ENCODE measurements around the gene ATP2C2.

Gene ATP2C2

DNA sequence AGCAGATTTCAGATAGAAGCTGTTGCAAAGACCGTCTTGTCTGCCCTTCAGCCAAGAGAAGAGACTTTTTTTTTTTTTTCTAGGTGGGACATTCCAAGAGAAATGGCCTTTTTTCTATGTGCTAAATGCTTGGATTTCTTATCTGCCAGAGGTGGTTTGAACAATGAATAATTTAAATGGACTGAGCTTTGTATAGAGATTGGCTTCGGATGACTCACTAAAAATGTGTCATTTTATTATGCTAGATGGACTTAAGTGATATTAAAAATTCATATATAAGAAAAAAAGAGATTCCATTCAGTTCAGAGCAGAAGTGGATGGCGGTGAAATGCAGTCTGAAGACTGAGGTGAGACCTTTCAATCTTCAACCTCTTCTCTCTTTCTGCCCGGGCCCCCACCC, 77.7 kb downstream of the ATP2C2 start:
- Histone ChIP-seq H3K4me2 (ENCODE audit: insufficient read depth, low read length) (no peak overlapping the region), H3K27ac (ENCODE audit: low read length) (no peak overlapping the region), H3K4me3 (ENCODE audit: low read depth in 1 of 2, low read length in 2 of 2) (no peak overlapping the region), H3K9ac (ENCODE audit: low read depth, low read length) (no peak overlapping the region), H3K79me2 (ENCODE audit: insufficient read depth, low read length) (no peaks in the 10 kb centered on the region), H3K9me3 (ENCODE audit: insufficient read depth, low read length, severe bottlenecking) (no peaks in the 10 kb centered on the region), H4K20me1 (ENCODE audit: insufficient read depth, low read length) (no peaks in the 10 kb centered on the region; the same call in 1 of the 2 replicates), H2AFZ (ENCODE audit: low read depth, low read length) (no peak overlapping the region), H3K4me1 (ENCODE audit: insufficient read depth, low read length) (no peaks in the 10 kb centered on the region), H3K27me3 (ENCODE audit: insufficient read depth, low read length, poor library complexity) (no peaks in the 10 kb centered on the region), H3K36me3 (ENCODE audit: insufficient read depth, low read length) (no peaks in the 10 kb centered on the region)
- DNase-seq: no peak
- no peak for ATAC-seq (ENCODE audit: insufficient read depth, low read depth)
- no peak for TF ChIP-seq EZH2 (IDR thresholded peaks at IDR 0.05; ENCODE audit: borderline replicate concordance, low read depth, low read length, severe bottlenecking)
- TF ChIP-seq, protein P1, sequence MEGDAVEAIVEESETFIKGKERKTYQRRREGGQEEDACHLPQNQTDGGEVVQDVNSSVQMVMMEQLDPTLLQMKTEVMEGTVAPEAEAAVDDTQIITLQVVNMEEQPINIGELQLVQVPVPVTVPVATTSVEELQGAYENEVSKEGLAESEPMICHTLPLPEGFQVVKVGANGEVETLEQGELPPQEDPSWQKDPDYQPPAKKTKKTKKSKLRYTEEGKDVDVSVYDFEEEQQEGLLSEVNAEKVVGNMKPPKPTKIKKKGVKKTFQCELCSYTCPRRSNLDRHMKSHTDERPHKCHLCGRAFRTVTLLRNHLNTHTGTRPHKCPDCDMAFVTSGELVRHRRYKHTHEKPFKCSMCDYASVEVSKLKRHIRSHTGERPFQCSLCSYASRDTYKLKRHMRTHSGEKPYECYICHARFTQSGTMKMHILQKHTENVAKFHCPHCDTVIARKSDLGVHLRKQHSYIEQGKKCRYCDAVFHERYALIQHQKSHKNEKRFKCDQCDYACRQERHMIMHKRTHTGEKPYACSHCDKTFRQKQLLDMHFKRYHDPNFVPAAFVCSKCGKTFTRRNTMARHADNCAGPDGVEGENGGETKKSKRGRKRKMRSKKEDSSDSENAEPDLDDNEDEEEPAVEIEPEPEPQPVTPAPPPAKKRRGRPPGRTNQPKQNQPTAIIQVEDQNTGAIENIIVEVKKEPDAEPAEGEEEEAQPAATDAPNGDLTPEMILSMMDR (IDR thresholded peaks at IDR 0.05; ENCODE audit: borderline replicate concordance, extremely low read depth, low read length, poor library complexity, severe bottlenecking): no peak

DNA sequence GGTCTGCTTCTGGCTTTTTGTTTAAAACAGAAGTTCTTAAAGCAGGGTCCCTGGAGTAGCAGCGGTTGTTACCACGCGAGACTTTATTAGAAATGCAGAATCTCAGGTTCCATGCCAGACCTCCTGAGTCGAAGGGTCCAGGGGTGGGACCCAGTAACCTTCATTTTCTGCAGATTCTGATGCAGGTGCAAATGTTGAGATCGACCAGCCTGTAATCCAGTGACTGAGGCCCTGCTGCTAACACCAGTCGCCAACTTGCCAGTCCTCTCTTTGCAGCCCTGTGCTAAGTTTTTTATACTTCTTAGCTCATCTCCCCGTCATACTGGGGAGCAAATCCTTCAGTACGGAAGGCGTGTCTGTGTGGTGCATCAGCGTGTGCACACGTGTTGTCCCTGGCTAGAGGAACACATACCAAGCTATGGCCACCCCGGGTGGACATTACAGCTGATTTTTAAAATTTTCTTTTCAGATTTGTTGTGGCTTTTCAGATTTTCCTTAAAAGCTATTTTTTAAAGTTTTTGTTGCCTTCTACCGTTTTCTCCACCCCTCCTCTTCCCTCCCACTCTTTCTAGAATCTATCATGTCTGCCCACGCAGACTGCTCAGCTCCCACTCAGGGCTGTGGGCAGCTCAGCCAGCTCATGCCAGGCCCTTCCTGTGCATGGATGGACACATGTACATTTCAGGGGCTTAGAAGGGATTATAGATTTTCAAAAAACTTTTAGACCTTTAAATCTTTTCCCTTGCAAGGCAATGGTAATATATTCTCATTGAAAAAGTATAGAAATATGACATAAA, 78.5 kb downstream of the ATP2C2 start:
- Histone ChIP-seq H3K36me3 (ENCODE audit: insufficient read depth, low read length) (no peaks in the 10 kb centered on the region), H2AFZ (ENCODE audit: low read depth, low read length) (no peak overlapping the region), H3K9ac (ENCODE audit: low read depth, low read length) (no peak overlapping the region), H3K4me3 (ENCODE audit: low read depth in 1 of 2, low read length in 2 of 2) (no peak overlapping the region), H3K79me2 (ENCODE audit: insufficient read depth, low read length) (no peaks in the 10 kb centered on the region), H3K27me3 (ENCODE audit: insufficient read depth, low read length, poor library complexity) (no peaks in the 10 kb centered on the region), H3K4me1 (ENCODE audit: insufficient read depth, low read length) (no peaks in the 10 kb centered on the region), H3K4me2 (ENCODE audit: insufficient read depth, low read length) (no peak overlapping the region), H3K9me3 (ENCODE audit: insufficient read depth, low read length, severe bottlenecking) (no peaks in the 10 kb centered on the region), H3K27ac (ENCODE audit: low read length) (no peak overlapping the region), H4K20me1 (ENCODE audit: insufficient read depth, low read length) (no peaks in the 10 kb centered on the region; the same call in 1 of the 2 replicates)
- TF ChIP-seq, protein P1 (IDR thresholded peaks at IDR 0.05; ENCODE audit: borderline replicate concordance, extremely low read depth, low read length, poor library complexity, severe bottlenecking): no peak
- no peak for TF ChIP-seq EZH2 (IDR thresholded peaks at IDR 0.05; ENCODE audit: borderline replicate concordance, low read depth, low read length, severe bottlenecking)
- ATAC-seq (ENCODE audit: insufficient read depth, low read depth) (no peak), DNase-seq (no peak)

DNA sequence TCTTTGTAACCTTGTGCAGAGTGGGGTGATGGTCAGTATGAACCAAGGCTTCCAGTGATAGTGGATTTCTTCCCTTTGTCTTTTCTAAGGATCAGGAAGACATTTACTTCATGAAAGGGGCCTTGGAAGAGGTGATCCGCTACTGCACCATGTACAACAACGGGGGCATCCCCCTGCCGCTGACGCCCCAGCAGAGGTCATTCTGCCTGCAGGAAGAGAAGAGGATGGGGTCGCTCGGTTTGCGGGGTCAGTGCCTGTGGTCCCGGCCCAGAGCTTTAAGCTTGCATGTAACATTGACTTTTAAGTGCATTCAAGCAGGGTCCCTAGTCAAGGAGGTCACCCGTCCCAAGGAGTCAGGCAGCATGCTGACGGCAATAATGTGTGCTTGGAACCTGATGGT, 80.1 kb downstream of the ATP2C2 start:
- Histone ChIP-seq H4K20me1 (ENCODE audit: insufficient read depth, low read length) (no peaks in the 10 kb centered on the region; the same call in 1 of the 2 replicates), H3K4me2 (ENCODE audit: insufficient read depth, low read length) (no peak overlapping the region), H3K79me2 (ENCODE audit: insufficient read depth, low read length) (no peaks in the 10 kb centered on the region), H3K9me3 (ENCODE audit: insufficient read depth, low read length, severe bottlenecking) (no peaks in the 10 kb centered on the region), H3K36me3 (ENCODE audit: insufficient read depth, low read length) (no peaks in the 10 kb centered on the region), H3K27ac (ENCODE audit: low read length) (no peak overlapping the region), H3K9ac (ENCODE audit: low read depth, low read length) (no peak overlapping the region), H3K4me1 (ENCODE audit: insufficient read depth, low read length) (no peaks in the 10 kb centered on the region), H3K27me3 (ENCODE audit: insufficient read depth, low read length, poor library complexity) (no peaks in the 10 kb centered on the region), H3K4me3 (ENCODE audit: low read depth in 1 of 2, low read length in 2 of 2) (no peak overlapping the region), H2AFZ (ENCODE audit: low read depth, low read length) (no peak overlapping the region)
- no peak for DNase-seq
- ATAC-seq (ENCODE audit: insufficient read depth, low read depth): no peak
- TF ChIP-seq, protein P1 (IDR thresholded peaks at IDR 0.05; ENCODE audit: borderline replicate concordance, extremely low read depth, low read length, poor library complexity, severe bottlenecking): no peak
- no peak for TF ChIP-seq EZH2 (IDR thresholded peaks at IDR 0.05; ENCODE audit: borderline replicate concordance, low read depth, low read length, severe bottlenecking)
